Neuronal stem cell (in vitro differentiated cells): ENCODE results near the gene FGFRL1.
"Not testable (repeated sequence)": the region's sequence is repeated elsewhere in the genome, so short reads cannot be mapped to it uniquely, and the experiment has no call there.

Experiments
- DNase-seq: peaks from one replicate; pipeline ENCODE4 v3.0.0-alpha.2; 2013; ENCODE audit warnings: low spot score
- H2AFZ ChIP-seq: one replicate; pipeline ENCODE4 v1.6.1; 2013; ENCODE audit warnings: mild to moderate bottlenecking, low read length, inconsistent platforms
- H2AK5ac ChIP-seq: 2 replicates; pipeline ENCODE4 v1.6.1; 2013; ENCODE audit warnings: low read depth, mild to moderate bottlenecking, inconsistent platforms, low read length, moderate library complexity, mixed read lengths
- H2BK120ac ChIP-seq: 2 replicates; pipeline ENCODE4 v1.6.1; 2013; ENCODE audit warnings: low read depth, mild to moderate bottlenecking, inconsistent platforms, low read length, moderate library complexity, mixed read lengths
- H2BK12ac ChIP-seq: one replicate; pipeline ENCODE4 v1.6.1; 2013; ENCODE audit warnings: low read length, inconsistent platforms
- H2BK15ac ChIP-seq: 2 replicates; pipeline ENCODE4 v1.6.1; 2013; ENCODE audit warnings: mild to moderate bottlenecking, low read length, inconsistent platforms, mixed read lengths
- H2BK5ac ChIP-seq: one replicate; pipeline ENCODE4 v1.6.1; 2013; ENCODE audit warnings: inconsistent platforms, mild to moderate bottlenecking, low read length, moderate library complexity
- H3K14ac ChIP-seq: one replicate; pipeline ENCODE4 v1.6.1; 2013; ENCODE audit warnings: low read length, inconsistent platforms
- H3K18ac ChIP-seq: 2 replicates; pipeline ENCODE4 v1.6.1; 2013; ENCODE audit warnings: low read length, inconsistent platforms
- H3K23ac ChIP-seq: 2 replicates; pipeline ENCODE4 v1.6.1; 2013; ENCODE audit warnings: low read depth, mild to moderate bottlenecking, mixed read lengths, low read length, inconsistent platforms; ENCODE audit not compliant: poor library complexity
- H3K27ac ChIP-seq: replicated peaks from 3 replicates; pipeline ENCODE4 v1.5.1; 2013; ENCODE audit warnings: low read length, inconsistent platforms
- H3K27me3 ChIP-seq, 3 experiments: 2 replicates each; pipeline ENCODE4 v1.6.1; 2013; ENCODE audit warnings: low read length in 3 of 3, mild to moderate bottlenecking in 2 of 3, inconsistent platforms in 1 of 3, low read depth in 1 of 3, mixed read lengths in 1 of 3, moderate library complexity in 1 of 3; ENCODE audit not compliant: control insufficient read depth in 3 of 3, insufficient read depth in 3 of 3
- H3K36me3 ChIP-seq, 2 donors: replicated peaks in 1 of 2; 2 replicates each; pipeline ENCODE4 v1.6.1; 2013; ENCODE audit warnings: low read length in 2 of 2; ENCODE audit not compliant: control insufficient read depth in 2 of 2, insufficient read depth in 2 of 2
- H3K4ac ChIP-seq: 2 replicates; pipeline ENCODE4 v1.6.1; 2013; ENCODE audit warnings: inconsistent platforms, mild to moderate bottlenecking, low read length, moderate library complexity
- H3K4me1 ChIP-seq, 2 donors: 1 replicate in 1 of 2; 2 replicates in 1 of 2; pipeline ENCODE4 v1.6.1; 2013; ENCODE audit warnings: low read length in 2 of 2, low read depth in 1 of 2; ENCODE audit not compliant: control insufficient read depth in 2 of 2, insufficient read depth in 1 of 2
- H3K4me2 ChIP-seq: one replicate; pipeline ENCODE4 v1.6.1; 2013; ENCODE audit warnings: mild to moderate bottlenecking, low read length, inconsistent platforms; ENCODE audit not compliant: insufficient read depth, poor library complexity, severe bottlenecking
- H3K4me3 ChIP-seq, 2 donors: 2 replicates each; pipeline ENCODE4 v1.5.1; 2013; ENCODE audit warnings: low read length in 2 of 2, mild to moderate bottlenecking in 2 of 2, inconsistent platforms in 1 of 2, moderate library complexity in 1 of 2
- H3K79me1 ChIP-seq: one replicate; pipeline ENCODE4 v1.6.1; 2013; ENCODE audit warnings: low read depth, mild to moderate bottlenecking, inconsistent platforms, low read length, moderate library complexity
- H3K9ac ChIP-seq: one replicate; pipeline ENCODE4 v1.6.1; 2013; ENCODE audit warnings: mild to moderate bottlenecking, low read depth, low read length, inconsistent platforms; ENCODE audit not compliant: poor library complexity
- H3K9me3 ChIP-seq, 2 donors: replicated peaks in 1 of 2; 2 replicates each; pipeline versions ENCODE3 to v1.6.1; 2013; ENCODE audit warnings: low read length in 2 of 2, mild to moderate bottlenecking in 2 of 2, inconsistent platforms in 1 of 2, low read depth in 1 of 2, mixed read lengths in 1 of 2, moderate library complexity in 1 of 2; ENCODE audit not compliant: control insufficient read depth in 2 of 2, insufficient read depth in 1 of 2
- H4K8ac ChIP-seq: one replicate; pipeline ENCODE4 v1.6.1; 2013; ENCODE audit warnings: low read depth, mild to moderate bottlenecking, inconsistent platforms, low read length, moderate library complexity
- H4K91ac ChIP-seq: one replicate; pipeline ENCODE4 v1.6.1; 2013; ENCODE audit warnings: low read length, low read depth, mild to moderate bottlenecking, inconsistent platforms; ENCODE audit not compliant: poor library complexity
- WGBS, 2 donors: extraction: QIAGEN DNeasy Blood & Tissue Kit; methylation state at CpG; one replicate each; pipeline ENCODE4 v1.1.7; 2013; ENCODE audit warnings: missing lambda C conversion rate in 2 of 2, mixed read lengths in 1 of 2; ENCODE audit not compliant: insufficient read length in 2 of 2, insufficient replicate concordance in 1 of 2; ENCODE audit errors: extremely low coverage in 2 of 2; 5-methylcytosine and 5-hydroxymethylcytosine counted together

The FGFRL1 gene

DNA sequence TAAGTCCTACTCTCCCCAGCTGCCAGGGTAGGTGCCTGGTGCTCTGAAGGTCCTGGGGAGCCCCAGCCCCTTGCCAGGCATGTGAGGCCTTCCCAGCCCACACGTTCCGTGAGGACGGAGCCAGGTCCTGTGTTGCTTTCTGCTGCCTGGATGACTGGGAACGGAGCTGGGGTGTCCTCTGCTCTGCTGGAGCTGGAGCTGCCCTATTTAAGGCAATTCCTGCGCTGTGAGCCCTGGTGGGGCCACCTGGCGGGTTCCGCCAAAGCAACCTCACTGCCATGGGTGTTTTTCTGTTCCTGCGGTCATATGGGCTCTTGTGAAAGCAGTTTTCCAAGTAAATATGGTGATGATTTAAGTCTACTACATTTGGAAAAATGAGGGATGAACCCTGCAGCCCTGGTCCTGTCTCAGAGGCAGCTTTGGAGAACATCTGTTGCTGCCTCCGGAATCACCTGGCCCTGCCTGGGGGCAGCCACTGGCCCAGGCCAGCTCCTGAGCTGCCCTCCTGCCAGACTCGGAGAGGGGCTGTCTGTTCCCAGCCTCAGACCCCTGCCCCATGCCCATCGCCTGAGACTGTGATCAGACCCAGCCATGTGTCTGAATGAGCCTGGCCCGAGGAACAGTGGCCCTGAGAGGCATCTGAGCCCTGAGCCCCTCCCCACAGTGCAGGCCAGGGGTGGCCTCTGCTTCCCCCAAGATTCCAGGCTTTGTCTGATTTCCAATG, 33.2 kb downstream of the FGFRL1 start:
- no peaks in the 10 kb centered on the region for H3K36me3 ChIP-seq
- H3K79me1 ChIP-seq: peaks cover 2% of the 10 kb centered on the region
- H3K27me3 ChIP-seq: no peaks in the 10 kb centered on the region
- H3K14ac ChIP-seq: peak overlapping the region; percentile 49
- peak overlapping the region; percentile 4 for H4K91ac ChIP-seq
- H4K8ac ChIP-seq: no peak overlapping the region
- no CpG with 5 or more reads among the region's 12 CpGs for WGBS, 2 donors
- H3K27ac ChIP-seq: no peak overlapping the region
- H2BK12ac ChIP-seq: peak overlapping the region; percentile 97
- H3K4me1 ChIP-seq: peaks cover 36 to 54% of the 10 kb centered on the region in 2 donors
- peak overlapping the region; percentile 2 for H2BK120ac ChIP-seq
- H3K4me3 ChIP-seq: no peak overlapping the region
- no peak for DNase-seq
- no peak overlapping the region for H3K4me2 ChIP-seq
- no peak overlapping the region for H3K4ac ChIP-seq
- H2AFZ ChIP-seq: peak overlapping the region; percentile 89
- peak overlapping the region; percentile 73 for H3K18ac ChIP-seq
- H3K9ac ChIP-seq: no peak overlapping the region
- no peaks in the 10 kb centered on the region for H3K9me3 ChIP-seq
- peak overlapping the region; percentile 99 for H2AK5ac ChIP-seq
- H2BK15ac ChIP-seq: peak overlapping the region; percentile 71
- H3K23ac ChIP-seq: no peak overlapping the region
- H2BK5ac ChIP-seq: peak overlapping the region; percentile 78

DNA sequence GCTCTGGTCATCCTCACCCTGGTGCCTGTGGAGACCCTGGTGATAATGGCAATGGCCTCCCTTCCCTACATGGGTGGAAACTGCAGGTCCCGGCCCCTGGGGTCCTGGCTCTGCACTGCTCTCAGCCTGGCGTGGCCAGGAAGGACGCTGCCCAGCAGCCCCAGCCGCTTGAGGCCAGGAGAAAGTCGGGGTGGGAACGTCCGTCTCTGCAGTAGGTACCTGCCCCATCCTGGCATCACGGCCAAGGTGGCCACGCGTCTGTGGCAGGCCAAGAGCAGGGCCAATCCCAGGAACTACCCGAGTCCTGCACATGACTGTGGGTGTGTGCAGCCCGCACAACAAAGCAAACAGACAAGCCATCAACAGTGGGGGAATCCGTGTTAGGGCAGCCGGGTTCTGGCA, 33.8 kb downstream of the FGFRL1 start:
- Histone ChIP-seq H4K91ac (no peak overlapping the region), H3K27ac (no peak overlapping the region), H3K14ac (peak overlapping the region; percentile 49), H3K36me3 (no peaks in the 10 kb centered on the region), H3K4me3 (no peak overlapping the region), H2AK5ac (peak overlapping the region; percentile 99), H2BK15ac (peak overlapping the region; percentile 71), H3K4me2 (no peak overlapping the region), H3K18ac (peak overlapping the region; percentile 95), H4K8ac (peak overlapping the region; percentile 20), H3K9ac (no peak overlapping the region), H3K27me3 (no peaks in the 10 kb centered on the region), H3K9me3 (no peaks in the 10 kb centered on the region), H3K4ac (no peak overlapping the region), H3K4me1 (peaks cover 36 to 48% of the 10 kb centered on the region in 2 donors), H2BK120ac (peak overlapping the region; percentile 95), H2AFZ (no peak overlapping the region), H3K79me1 (peaks cover 2% of the 10 kb centered on the region), H2BK12ac (peak overlapping the region; percentile 97), H2BK5ac (peak overlapping the region; percentile 78), H3K23ac (no peak overlapping the region)
- no peak for DNase-seq
- no CpG with 5 or more reads among the region's 14 CpGs for WGBS, 2 donors

GRCh38 chr4:1045595-1046201, 34.3 kb downstream of the FGFRL1 start:
- Histone ChIP-seq H3K27me3 (peaks cover 0 to 4% (median 0%) of the 10 kb centered on the region in 3 experiments), H3K9me3 (no peaks in the 10 kb centered on the region), H3K14ac (no peak overlapping the region), H2BK12ac (peak overlapping the region; percentile 97), H3K4ac (no peak overlapping the region), H2BK5ac (peak overlapping the region; percentile 78), H4K91ac (no peak overlapping the region), H3K4me1 (peaks cover 31 to 44% of the 10 kb centered on the region in 2 donors), H3K4me2 (no peak overlapping the region), H2AFZ (no peak overlapping the region), H3K79me1 (peaks cover 2% of the 10 kb centered on the region), H3K36me3 (no peaks in the 10 kb centered on the region), H3K4me3 (no peak overlapping the region), H3K27ac (no peak overlapping the region), H2BK120ac (no peak overlapping the region), H3K23ac (no peak overlapping the region), H3K9ac (no peak overlapping the region), H2AK5ac (peak overlapping the region; percentile 99), H4K8ac (no peak overlapping the region), H2BK15ac (peak overlapping the region; percentile 71), H3K18ac (peak overlapping the region; percentile 84)
- DNase-seq: no peak
- no CpG with 5 or more reads among the region's 36 CpGs for WGBS, 2 donors

DNA sequence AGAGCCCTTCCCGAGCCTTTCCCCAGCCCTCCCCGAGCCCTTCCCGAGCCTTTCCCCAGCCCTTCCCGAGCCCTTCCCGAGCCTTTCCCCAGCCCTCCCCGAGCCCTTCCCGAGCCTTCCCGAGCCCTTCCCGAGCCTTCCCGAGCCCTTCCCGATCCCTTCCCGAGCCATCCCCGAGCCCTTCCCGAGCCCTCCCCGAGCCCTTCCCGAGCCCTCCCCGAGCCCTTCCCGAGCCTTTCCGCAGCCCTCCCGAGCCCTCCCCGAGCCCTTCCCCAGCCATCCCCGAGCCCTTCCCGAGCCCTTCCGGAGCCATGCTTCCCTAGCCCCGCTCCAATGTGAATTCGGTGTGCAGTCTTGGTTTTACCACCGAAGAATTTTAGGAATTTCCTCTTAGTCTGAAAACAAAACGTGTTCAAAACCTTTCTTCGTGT, 35.2 kb downstream of the FGFRL1 start:
- Histone ChIP-seq H3K18ac (peak overlapping the region; percentile 89), H3K4me1 (peaks cover 22 to 38% of the 10 kb centered on the region in 2 donors), H2BK15ac (peak overlapping the region; percentile 99), H3K27me3 (peaks cover 0 to 11% (median 3%) of the 10 kb centered on the region in 3 experiments), H2AK5ac (peak overlapping the region; percentile 53), H3K27ac (peak overlapping the region; percentile 52), H4K91ac (peak overlapping the region; percentile 98), H2BK12ac (peak overlapping the region; percentile 22)
- not testable (repeated sequence) for H3K14ac ChIP-seq, H2BK5ac ChIP-seq, H3K36me3 ChIP-seq, H3K9ac ChIP-seq, H3K23ac ChIP-seq, H3K79me1 ChIP-seq, H3K9me3 ChIP-seq, H3K4me2 ChIP-seq, H2AFZ ChIP-seq, H2BK120ac ChIP-seq, H3K4ac ChIP-seq, H4K8ac ChIP-seq, H3K4me3 ChIP-seq
- peak; percentile 63 for DNase-seq
- whole genome bisulfite sequencing, 2 donors: no CpG with 5 or more reads among the region's 29 CpGs
